Activated T-cell treated with anti-CD3 and anti-CD28 coated beads for 48 hours (primary cell): ENCODE data around the gene CHKA.

Experiments
- DNase-seq: peaks from one replicate; pipeline ENCODE4 v3.0.0-alpha.2; 2020; ENCODE audit warnings: low read depth

CHKA gene

GRCh38 chr11:68044145-68044813 is 76.9 kb downstream of the CHKA start:
- no peak for DNase-seq

- DNase-seq, result no peak
Measured at GRCh38 chr11:68043349-68044144, 77.6 kb downstream of the CHKA start.

GRCh38 chr11:68043029-68043348 is 78.2 kb downstream of the CHKA start:
- DNase-seq, result no peak

GRCh38 chr11:68042219-68043028 is 78.8 kb downstream of the CHKA start:
- no peak for DNase-seq

GRCh38 chr11:68041617-68042218 is 79.5 kb downstream of the CHKA start:
- DNase-seq, result no peak

GRCh38 chr11:68040957-68041591 is 80.1 kb downstream of the CHKA start:
- no peak for DNase-seq

GRCh38 chr11:68040101-68040956 is 80.9 kb downstream of the CHKA start:
- peak; percentile 40 for DNase-seq

- DNase-seq, result no peak
Measured at GRCh38 chr11:68039526-68040086, 81.6 kb downstream of the CHKA start.

- DNase-seq, result peak; percentile 73
Measured at GRCh38 chr11:68038718-68039525, 82.3 kb downstream of the CHKA start, which contains the start of gene TCIRG1. TSS of gene TCIRG1 (plus strand) at chr11:68039025. CDS start at chr11:68041272, 2,247 bp downstream.

- DNase-seq, result no peak
Measured at GRCh38 chr11:68038226-68038717, 82.9 kb downstream of the CHKA start.

GRCh38 chr11:68037411-68038225 is 83.6 kb downstream of the CHKA start:
- no peak for DNase-seq

- no peak for DNase-seq
Measured at GRCh38 chr11:68036717-68037239, 84.4 kb downstream of the CHKA start.

- DNase-seq, result no peak
Measured at GRCh38 chr11:68036141-68036716, 85.0 kb downstream of the CHKA start.

- no peak for DNase-seq
Measured at GRCh38 chr11:68035266-68035876, 85.8 kb downstream of the CHKA start.

- no peak for DNase-seq
Measured at GRCh38 chr11:68033708-68034045, 87.5 kb downstream of the CHKA start.

- DNase-seq, result no peak
Measured at GRCh38 chr11:68032997-68033707, 88.0 kb downstream of the CHKA start.

- DNase-seq, result no peak
Measured at GRCh38 chr11:68032003-68032402, 89.2 kb downstream of the CHKA start.
